Measurements from ENCODE around the gene SMARCD3. TPM values are rescaled to one million over a fixed set of nuclear protein-coding genes. Genes with fewer than 3 reads are reported as not detected.

The SMARCD3 gene
- total and polyA plus RNA-seq, 2 of the 8 experiments (the other 6 are each of a cell fraction or from before 2014, with no cell fraction given) = 3.0 to 5.6 TPM

GRCh38 chr7:151281686-151282085 is 33.2 kb upstream of the SMARCD3 start:
- Histone ChIP-seq H2AK5ac (ENCODE audit: low read depth, low read length) (no peak overlapping the region), H2BK12ac (ENCODE audit: low read depth, low read length) (no peak overlapping the region; the same call in 1 of the 2 replicates), H3K56ac (replicated peaks; ENCODE audit: insufficient read length, low read depth, low read length) (no peak overlapping the region), H2BK20ac (ENCODE audit: low read length) (no peak overlapping the region), H3K4me1 (replicated peaks in 1 of 4; ENCODE audit: control insufficient read depth in 3 of 4, insufficient read depth in 4 of 4, low read length in 3 of 4) (peaks cover 0 to 14% (median 4%) of the 10 kb centered on the region in 4 experiments; a peak in 5 of 7 replicates), H3K4me2 (ENCODE audit: insufficient read depth in 1 of 2, low read depth in 2 of 2, low read length in 2 of 2) (no peak overlapping the region; a peak in 1 of 4 replicates), H4K8ac (ENCODE audit: extremely low read depth, insufficient read depth, low read length) (no peak overlapping the region), H3K79me2 (ENCODE audit: control insufficient read depth in 1 of 2, insufficient read depth in 2 of 2, low read length in 2 of 2) (no peaks in the 10 kb centered on the region), H3K36me3 (ENCODE audit: control insufficient read depth in 2 of 4, insufficient read depth in 4 of 4, low read length in 3 of 4) (no peaks in the 10 kb centered on the region), H4K20me1 (replicated peaks in 1 of 2; ENCODE audit: control insufficient read depth in 1 of 2, insufficient read depth in 2 of 2, low read length in 2 of 2) (no peaks in the 10 kb centered on the region), H4K5ac (ENCODE audit: insufficient read length, low read depth, low read length) (no peak overlapping the region), H3K79me1 (ENCODE audit: low read depth, low read length) (no peaks in the 10 kb centered on the region), H3K9ac (replicated peaks in 1 of 4; ENCODE audit: extremely low read depth in 1 of 4, low read depth in 3 of 4, low read length in 3 of 4) (no peak overlapping the region), H2BK15ac (ENCODE audit: low read length) (no peak overlapping the region), H2BK5ac (ENCODE audit: low read depth, low read length) (no peak overlapping the region), H3K23ac (ENCODE audit: insufficient read length) (no peak overlapping the region), H3K14ac (ENCODE audit: insufficient read length) (no peak overlapping the region), H4K91ac (replicated peaks; ENCODE audit: insufficient read length, low read length) (no peak overlapping the region), H3K18ac (ENCODE audit: extremely low read depth, low read length) (no peak overlapping the region; the same call in 1 of the 2 replicates), H3K4ac (replicated peaks; ENCODE audit: insufficient read length, low read depth, low read length) (no peak overlapping the region), H2AFZ (ENCODE audit: low read length) (0 out of 2 replicates have a peak overlapping the region, but pooled peaks have one; percentile 24), H3K23me2 (ENCODE audit: low read depth, low read length) (peaks cover 4% of the 10 kb centered on the region; the same call in 1 of the 2 replicates), H3K27me3 (replicated peaks in 1 of 4; ENCODE audit: control insufficient read depth in 3 of 4, extremely low read depth in 1 of 4, insufficient read depth in 3 of 4, low read length in 3 of 4) (peaks cover 0 to 12% (median 10%) of the 10 kb centered on the region in 4 experiments; a peak in 6 of 7 replicates), H3K4me3 (ENCODE audit: extremely low read depth in 1 of 4, insufficient read depth in 2 of 4, low read depth in 3 of 4, low read length in 4 of 4) (no peak overlapping the region), H3K9me3 (ENCODE audit: insufficient read depth in 2 of 2, low read depth in 1 of 2, low read length in 1 of 2) (no peaks in the 10 kb centered on the region), H3K27ac (ENCODE audit: low read depth, low read length) (no peak overlapping the region), H2BK120ac (replicated peaks; ENCODE audit: low read depth, low read length) (no peak overlapping the region)
- DNase-seq (ENCODE audit: low read depth in 1 of 2, low spot score in 2 of 2) = no peak
- ChIA-PET CTCF (ENCODE audit: partially characterized antibody) (interaction anchor here (1.0 to 1.5 kb wide), 6 partner anchors 25 to 274 kb away, joined by 3 to 5 read pairs (median 4); no protein-coding TSS in a partner anchor), POLR2A (ENCODE audit: partially characterized antibody) (no interaction called here)
- FAIRE-seq = no peak
- TF ChIP-seq RNF2 (IDR thresholded peaks at IDR 0.05; ENCODE audit: borderline replicate concordance, low read depth, low read length, missing control alignments, poor library complexity, severe bottlenecking) (no peak), BRCA1 (IDR thresholded peaks at IDR 0.05; ENCODE audit: low read depth, low read length) (no peak), SUZ12 (IDR thresholded peaks at IDR 0.05; ENCODE audit: low read length) (no peak), RXRA (IDR thresholded peaks at IDR 0.05; ENCODE audit: insufficient read depth, low read depth, low read length) (no peak), CREB1 (IDR thresholded peaks at IDR 0.05) (no peak), CHD1 (IDR thresholded peaks at IDR 0.05; ENCODE audit: low read depth, low read length) (no peak), MAX (IDR thresholded peaks at IDR 0.05) (no peak), RAD21 (IDR thresholded peaks at IDR 0.05 in 1 of 2, conservative IDR thresholded peaks at IDR 0.05 in 1 of 2; ENCODE audit: low read depth in 2 of 2, low read length in 2 of 2) (no peak), RBBP5 (IDR thresholded peaks at IDR 0.05; ENCODE audit: borderline replicate concordance, low read depth, low read length) (no peak)
- WGBS, 2 experiments (ENCODE audit: extremely low coverage in 1 of 2, insufficient coverage in 1 of 2, insufficient read length in 1 of 2, insufficient replicate concordance in 2 of 2, low coverage in 1 of 2, low lambda C conversion rate in 2 of 2, missing lambda C conversion rate in 1 of 2) = 64% methylated on average over 5 of the region's 6 CpGs; no CpG with 5 or more reads in 1 of the 2 experiments

All from H1 (cell line).